ENCODE measurements around the gene GSTA3.
"Not testable (repeated sequence)": the region's sequence is repeated elsewhere in the genome, so short reads cannot be mapped to it uniquely, and the experiment has no call there.

Gene GSTA3

DNA sequence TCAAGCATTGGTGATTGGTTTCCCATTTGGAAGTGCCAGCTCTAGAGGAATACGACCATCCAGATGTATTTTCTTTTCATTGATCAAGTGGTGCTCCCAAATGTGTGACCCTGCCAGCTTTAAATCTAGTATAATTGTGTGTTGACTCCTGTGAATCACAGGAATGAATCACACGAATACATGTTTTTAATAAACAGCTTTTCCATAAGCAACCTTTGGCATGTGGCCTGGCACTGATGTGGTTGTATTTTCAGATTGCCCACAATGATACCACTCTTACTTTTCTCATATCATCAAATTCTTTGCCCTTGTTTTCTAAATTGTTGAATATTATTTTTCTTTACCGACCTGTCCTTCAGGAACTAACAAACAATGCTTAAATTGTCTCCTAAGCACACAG, 367 bp downstream of the GSTA3 start:
- no peak for DNase-seq

DNA sequence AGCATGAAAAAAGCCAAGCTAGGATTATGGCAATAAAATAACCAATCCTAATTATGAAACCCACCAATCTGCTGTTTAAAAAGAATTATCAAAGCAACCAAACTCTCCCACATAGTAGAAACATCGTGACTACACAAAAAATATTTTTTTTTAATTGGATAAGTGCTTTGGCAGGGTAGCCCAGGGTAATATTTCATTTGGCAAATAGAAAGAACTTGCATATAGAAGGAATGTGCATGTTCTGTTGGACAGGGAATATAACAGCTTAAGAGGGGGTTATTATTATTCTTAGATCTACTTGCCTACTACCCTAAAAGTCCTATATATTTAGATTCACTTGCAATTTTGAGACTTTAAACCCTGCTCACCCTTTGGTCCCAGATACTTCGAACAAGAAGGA, 972 bp downstream of the GSTA3 start:
- DNase-seq: no peak

DNA sequence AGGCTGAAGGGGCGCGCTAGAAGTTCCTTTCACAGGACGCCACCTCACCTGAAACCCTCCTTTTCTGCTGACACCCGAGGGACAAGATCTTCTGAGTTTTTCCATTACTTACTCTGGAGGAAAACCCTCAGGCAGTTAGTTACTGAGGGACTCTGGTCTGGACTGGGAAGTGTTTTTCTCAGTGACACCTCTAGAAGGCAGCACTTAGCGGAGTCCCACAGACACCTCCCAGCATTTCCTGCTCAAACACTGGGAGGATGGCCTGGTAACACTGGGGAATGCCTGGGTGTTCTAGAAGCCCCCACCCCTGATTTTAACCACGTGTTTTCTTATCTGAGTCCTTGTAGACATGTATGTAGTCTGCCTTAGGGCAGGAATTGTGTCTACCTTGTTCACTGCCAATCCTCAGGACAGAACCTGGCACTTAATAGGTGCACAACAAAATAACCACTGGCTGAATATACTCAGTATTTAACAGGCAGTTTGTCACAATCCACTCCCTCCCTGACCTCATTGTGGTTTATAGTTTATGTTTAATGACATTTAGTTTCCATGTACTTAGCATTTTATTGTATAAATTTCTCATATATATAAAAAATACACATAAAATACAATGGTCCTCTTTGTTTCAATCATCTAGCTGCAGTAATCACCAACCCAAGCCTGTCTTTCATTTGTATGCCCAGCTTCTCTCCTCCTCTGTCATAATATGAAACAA, 4.8 kb downstream of the GSTA3 start:
- no peak for DNase-seq

DNA sequence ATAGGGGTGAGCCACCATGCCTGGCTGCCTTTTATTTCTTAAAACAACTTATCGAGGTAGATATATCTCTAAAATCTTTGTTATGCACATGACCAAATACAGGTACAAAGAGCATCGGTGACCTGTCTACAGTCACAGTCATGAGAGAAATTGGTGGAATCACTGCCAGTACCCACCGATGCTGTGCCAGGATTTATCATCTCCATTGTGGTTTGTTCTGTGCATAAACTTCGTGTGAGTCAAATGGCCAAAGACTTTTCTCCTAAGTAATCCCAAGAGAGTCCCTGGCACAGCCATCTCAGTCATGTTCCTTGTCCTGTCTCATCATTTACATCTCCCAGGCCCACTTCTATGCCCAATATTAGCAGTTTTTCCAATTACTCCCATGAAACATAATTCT, 9.0 kb downstream of the GSTA3 start:
- no peak for DNase-seq

DNA sequence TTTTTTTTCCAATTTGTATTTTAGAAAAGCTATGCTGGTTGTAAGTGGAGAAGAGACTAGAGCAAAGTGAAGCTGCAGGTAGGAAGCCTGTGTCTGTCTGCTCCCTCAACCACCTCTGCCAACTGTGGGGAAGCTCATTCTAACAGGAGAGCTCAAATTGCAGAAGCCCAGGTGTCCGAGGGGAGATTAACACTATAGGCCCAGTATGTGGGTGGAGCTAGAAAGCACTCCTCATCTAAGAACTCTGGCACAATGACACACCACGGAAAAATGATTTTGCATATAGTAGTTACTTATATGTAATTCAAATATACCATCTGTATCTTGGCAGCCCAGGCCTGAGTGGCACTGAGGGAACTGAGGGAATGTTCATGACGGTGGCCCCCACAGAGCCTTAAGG, 13.7 kb downstream of the GSTA3 start:
- not testable (repeated sequence) for DNase-seq

DNA sequence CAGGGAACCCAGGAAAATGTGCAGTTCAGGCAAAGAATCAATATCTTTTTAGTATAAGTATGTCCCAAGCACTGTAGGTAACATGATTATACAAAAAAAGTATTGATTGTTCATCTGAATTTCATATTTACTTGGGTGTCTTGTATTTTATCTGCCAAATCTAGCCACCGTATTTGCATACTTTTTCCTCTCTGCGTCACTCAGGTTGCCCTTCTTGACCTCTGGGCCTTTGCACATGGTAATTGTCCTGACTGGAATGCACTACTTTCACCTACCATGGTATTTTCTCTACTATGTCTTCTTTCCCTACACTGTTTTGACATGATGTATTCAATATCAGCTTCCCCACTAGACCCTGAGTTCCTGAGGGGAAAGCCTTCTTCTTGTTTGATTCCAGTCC, 15.2 kb downstream of the GSTA3 start:
- DNase-seq: no peak

DNA sequence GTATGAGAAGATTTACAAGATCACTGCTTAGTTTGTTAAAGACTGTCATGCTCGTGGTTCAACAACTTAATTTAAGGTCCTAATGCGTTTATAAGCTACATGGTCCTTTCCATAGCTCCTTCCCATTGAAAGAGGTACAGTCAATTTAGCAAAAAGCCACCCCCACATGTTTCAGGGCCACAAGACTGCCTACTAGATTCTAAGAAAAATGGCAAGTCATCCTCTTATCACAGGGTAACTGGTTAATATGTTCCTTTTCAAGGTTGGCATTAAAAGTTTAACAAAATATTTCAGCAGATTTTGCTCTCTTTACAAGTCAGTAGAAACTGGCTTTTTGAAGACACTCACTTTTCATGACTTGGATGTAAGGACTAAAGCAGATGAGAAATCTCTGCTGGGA, 15.7 kb downstream of the GSTA3 start:
- no peak for DNase-seq

DNA sequence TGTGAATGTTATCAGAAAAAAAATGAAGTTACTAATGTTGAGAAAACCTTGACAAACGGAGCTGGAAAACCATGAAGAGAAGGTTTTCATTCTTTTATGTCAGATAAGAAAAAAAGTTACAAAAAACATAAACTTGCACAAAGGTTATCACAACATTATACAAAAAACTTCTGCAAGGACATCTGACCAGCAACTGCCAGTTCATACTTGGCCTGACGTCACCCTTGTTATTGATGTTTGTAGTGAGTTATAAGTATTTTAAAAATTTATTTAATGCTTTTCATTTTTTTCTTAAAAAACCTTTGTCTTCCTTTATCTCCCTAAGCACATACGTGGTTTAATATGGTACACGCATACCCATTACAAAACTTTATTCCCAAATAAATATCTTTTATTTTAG, 16.3 kb downstream of the GSTA3 start:
- DNase-seq: no peak

DNA sequence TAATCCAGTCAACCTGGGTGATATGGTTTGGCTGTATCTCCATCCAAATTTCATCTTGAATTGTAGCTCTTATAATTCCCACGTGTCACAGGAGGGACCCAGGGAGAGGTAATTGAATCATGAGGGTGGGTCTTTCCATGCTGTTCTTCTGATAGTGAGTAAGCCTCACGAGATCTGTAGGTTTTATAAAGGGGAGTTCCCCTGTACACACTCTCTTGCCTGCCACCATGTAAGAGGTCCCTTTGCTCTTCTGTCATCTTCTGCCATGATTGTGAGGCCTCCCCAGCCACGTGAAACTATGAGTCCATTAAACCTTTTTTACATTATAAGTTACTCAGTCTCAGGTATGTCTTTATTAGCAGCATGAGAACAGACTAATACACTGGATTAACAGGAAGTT, 19.5 kb downstream of the GSTA3 start:
- DNase-seq: no peak

DNA sequence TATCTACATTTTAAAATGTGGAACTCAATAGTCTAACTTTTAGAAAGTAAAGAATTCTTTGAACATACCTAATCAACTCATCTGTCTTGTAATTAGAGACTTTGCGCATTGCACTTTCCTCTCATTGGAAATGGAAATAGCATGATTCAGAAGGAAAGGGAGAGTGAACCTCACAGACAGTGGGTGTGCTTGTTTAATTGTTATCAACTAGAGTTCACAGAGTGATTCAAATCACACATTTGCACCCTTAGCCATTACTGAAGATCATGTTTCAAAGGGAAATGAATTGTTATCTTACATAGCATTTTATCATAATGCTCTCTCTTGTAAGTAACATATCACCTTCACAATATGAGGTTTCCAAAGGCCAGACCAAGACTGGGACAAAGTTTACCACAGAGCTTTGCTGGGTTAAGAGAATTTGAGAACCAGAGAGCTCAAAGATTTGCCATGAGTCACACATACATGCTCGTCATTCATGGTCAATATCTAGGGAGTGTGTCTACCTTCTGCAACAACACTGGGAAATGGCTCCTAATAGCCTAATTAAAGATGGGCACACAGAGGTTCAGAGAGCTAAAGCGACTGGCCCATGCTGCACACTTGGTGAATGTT, 21.5 kb downstream of the GSTA3 start:
- no peak for DNase-seq

DNA sequence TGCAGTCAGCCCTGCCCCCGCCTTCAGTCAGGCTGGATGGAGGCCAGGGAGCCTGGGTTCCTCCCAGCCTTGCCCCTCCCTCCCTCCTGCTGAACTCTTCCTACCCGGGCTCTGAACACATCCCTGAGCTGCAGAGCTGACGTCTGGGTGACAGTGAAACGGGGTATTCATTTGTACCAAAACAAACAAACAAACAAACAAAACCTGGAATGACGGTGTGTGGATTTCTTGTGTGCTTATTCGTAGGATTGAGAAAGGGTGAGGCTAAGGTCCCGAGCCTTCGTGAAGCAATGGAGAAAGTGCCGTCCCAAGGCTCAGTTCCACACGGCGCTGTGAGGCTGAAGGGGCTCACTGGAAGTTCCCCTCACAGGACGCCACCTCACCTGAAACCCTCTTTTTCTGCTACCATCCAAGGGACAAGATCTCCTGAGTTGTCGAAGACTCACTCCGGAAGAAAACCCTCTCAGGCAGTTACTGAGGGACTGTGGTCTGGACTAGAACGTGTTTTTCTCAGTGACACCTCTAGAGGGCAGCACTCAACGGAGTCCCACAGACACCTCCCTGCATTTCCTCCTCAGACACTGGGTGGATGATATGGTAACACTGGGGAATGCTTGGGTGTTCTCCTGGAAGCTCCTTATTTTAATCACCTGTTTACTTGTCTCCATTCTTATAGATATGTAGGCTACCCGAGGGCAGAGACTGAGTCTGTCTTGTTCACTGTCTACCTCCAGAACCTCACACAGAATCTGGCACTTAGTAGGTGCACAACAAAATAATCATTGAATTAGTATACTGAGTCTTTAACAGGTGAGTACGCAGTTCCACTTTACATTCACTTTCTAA, 27.3 kb downstream of the GSTA3 start:
- peak; percentile 69 for DNase-seq

DNA sequence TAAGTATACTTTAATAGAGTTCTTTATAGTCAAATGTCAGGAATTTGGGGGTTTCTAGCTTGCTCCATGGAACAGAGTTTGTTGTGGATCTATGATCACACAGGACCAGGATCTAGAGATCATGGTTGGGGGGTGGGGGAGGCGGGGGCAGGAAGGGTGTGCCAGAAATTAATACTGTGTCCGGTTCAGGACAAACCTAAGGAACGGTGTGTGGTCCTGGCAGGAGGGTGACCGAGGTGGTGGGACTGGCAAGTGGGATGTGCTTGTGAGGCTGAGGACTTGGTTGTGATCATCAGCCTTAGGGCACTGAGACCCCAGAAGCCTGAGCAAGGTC, 27.9 kb downstream of the GSTA3 start:
- no peak for DNase-seq

DNA sequence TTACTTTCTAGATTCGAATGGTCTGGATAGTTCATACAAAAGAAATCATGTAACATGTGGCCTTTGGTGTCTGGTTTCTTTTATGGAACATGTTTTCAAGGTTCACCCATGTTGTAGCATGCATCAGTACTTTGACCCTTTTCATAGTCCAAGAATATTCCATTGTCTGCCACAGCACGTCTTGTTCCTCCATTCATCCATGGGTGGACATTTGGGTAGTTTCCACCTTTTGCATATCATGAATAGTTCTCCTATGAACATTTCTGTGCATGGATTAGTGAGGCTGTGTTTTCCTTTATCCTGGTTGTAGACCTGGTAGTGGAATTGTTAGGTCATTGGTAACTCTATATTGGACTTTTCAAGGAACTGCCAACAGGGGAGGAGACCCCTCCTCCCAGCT, 31.7 kb downstream of the GSTA3 start:
- DNase-seq: no peak

DNA sequence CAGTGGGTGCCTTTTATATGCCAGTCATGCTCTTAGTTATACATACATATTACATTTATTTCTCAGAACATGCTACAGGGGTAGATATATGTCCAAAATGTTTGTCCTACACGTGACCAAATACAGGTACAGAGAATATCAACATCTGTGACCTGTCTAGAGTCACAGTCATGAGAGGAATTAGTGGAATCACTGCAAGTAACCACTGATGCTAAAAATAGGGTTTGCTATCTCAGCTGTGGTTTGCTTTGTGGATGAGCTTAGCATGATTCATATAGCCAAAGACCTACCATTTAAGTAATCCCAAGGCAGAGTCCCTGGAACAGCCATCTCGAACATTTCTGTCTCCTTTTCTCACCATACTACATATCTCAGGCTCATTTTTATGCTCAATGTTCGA, 32.3 kb downstream of the GSTA3 start:
- DNase-seq: no peak

DNA sequence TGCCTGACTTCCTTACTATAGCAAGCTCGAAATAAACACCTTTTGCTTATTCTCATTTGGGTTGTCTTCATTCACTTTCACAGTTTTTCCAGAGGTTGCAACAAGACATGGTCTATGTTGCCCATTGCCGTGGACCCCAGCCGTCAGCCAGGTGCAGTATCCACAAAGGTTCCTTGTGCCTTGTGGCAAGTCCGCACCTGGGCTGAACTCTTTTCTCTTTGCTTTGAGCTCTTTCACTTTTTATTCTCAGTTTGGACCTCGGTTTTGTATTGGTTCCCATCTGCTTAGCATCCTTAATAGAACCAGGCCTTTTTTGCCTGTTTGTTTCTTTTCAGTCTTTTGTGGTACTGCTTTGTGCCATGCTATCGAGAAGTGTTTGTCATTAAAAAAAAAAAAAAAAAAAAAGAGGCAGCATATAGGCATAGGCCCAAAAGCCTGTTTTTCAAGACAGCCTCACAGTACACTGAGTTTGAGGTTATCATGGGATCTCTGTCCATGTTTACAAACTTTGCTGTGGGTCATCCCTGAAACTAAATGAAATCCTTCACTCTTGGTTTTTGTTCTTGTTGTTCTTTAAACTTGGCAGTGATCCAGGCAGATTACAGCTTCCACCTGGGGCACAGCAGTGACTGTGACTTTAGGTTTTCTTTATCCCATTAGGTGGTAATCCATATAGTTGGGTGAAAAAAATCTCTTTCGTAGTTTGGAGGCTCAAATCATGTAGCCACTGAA, 33.3 kb downstream of the GSTA3 start:
- DNase-seq: peak; percentile 7

DNA sequence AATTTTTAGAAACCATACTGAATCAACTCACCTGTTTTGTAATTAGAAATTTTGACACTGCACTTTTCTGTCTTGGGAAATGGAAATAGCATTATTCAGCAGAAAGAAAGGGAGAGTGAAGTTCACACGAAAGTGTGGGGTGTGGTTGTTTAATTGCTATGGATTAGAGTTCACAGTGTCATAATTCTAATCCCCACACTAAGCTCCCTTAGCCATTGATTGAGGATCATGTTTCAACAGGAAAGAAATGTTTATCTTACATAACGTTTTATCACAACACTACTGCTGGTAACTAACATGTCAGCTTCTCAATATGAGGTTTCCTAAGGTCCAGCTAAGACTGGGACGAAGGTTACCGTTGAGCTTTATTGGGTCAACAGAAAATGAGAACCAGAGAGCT, 37.5 kb downstream of the GSTA3 start:
- DNase-seq: no peak

DNA sequence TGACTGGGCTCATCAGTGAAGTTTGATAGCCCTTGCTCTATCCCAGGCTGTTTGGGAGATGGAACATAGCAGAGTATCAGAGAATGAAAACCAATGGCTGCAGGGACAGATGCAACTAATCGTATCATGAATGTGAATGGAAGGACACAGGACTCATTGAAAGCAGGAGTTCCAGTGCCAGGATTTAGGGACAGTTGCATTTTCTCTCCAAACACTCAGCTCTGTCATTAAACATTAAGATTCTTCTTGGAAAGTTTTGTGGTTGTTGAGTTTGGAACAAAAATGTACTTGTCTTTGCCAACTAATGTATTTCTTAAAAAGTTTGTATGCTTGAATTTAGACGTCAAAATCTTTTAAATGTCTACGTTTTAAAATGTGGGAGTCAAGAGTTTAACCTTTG, 37.9 kb downstream of the GSTA3 start:
- DNase-seq: no peak

DNA sequence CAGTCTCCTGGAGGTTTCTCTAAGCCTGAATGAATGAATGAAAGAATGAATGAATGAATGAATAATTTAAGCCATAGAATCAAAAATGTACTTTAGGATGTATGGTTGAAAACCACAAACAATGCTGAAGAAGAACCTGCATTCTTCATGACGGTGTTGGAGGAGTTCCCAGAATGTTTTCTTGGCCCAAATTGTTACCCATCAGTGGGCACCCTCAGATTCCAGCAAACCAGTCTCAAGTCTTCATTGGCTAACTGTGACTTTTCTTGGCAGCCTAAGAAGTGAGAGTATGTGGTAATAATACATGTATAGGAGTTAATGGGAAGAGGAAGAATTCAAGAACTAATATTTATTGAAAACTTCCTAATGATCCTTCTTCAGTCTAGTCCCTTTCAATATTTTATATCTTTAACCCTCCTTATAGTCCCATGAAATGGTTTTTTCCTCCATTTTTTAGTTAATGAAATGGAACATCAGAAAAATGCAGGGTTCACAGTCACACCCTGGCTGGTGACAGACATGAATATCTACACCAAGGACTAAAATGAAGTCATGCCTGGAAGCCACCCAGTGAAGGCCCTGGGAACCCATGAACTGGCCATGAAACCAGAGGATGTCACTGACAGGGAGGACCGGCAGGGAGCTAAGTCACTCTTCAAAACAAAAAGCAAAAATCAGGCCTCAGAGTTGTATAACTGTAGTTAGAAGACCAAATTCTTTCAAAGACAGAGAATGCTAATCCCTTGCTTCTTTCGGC, 39.0 kb downstream of the GSTA3 start:
- not testable (repeated sequence) for DNase-seq

DNA sequence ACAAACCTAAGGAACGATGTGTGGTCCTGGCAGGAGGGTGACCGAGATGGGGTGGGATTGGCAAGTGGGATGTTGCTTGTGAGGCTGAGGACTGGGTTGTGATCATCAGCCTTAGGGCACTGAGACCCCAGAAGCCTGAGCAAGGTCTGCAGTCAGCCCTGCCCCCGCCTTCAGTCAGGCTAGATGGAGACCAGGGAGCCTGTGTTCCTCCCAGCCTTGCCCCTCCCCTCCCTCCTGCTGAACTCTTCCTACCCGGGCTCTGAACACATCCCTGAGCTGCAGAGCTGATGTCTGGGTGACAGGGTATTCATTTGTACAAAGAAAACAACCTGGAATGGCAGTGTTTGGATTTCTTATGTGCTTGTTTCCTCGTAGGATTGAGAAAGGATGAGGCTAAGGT, 40.6 kb downstream of the GSTA3 start:
- not testable (repeated sequence) for DNase-seq

DNA sequence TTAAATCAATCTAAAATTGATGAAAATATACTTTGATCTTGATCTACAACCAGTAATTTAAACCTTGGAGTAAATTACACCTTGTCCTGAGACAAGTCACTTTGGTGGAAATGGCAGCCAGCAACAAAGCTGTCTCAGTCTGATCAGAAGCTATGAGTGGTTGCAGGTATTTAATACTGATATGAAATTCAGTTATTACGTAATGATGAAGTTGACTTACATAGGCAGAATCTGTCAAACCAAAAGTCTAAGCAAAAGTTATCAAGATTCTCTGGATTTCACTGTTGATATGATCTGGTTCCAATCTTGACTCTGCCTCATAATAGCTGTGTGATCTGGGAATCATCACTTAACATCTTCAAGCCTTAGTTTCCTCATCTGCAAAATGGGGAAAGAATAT, 41.3 kb downstream of the GSTA3 start:
- DNase-seq: no peak

DNA sequence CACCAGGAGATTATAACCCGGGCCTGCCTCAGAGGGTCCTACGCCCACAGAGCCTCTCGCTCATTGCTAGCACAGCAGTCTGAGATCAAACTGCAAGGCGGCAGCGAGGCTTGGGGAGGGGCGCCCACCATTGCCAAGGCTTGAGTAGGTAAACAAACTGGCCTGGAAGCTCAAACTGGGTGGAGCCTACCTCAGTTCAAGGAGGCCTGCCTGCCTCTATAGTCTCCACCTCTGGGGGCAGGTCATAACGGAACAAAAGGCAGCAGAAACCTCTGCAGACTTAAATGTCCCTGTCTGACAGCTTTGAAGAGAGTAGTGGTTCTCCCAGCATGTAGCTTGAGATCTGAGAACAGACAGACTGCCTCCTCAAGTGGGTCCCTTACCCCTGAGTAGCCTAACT, 48.3 kb downstream of the GSTA3 start:
- DNase-seq: not testable (repeated sequence)

DNA sequence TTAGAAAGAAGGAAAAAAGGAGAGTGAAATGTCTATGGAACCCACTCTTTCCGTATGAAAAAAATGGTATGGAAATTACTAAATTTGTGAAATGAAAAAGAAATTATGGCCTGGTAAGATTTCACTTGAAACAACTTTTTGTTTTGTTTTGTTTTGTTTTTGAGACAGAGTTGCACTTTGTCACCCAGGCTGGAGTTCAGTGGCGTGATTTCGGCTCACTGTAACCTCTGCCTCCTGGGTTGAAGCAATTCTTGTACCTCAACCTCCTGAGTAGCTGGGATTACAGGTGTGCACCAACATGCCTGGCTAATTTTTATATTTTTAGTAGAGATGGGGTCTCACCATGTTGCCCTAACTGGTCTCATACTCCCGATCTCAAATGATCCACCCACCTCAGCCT, 51.1 kb downstream of the GSTA3 start:
- DNase-seq: no peak

DNA sequence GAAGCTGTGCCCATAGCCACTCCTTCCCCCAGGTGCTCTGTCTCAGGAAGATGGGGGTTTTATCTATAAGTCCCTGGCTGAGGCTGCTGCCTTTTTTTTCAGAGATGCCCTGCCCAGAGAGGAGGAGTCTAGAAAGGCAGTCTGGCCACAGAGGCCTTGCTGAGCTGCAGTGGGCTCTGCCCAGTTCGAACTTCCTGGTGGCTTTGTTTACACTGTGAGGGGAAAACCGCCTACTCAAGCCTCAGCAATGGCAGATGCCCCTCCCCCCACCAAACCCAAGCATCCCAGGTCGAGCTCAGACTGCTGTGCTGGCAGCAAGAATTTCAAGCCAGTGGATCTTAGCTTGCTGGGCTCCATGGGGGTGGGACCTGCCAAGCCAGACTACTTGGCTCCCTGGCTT, 53.4 kb downstream of the GSTA3 start:
- DNase-seq: not testable (repeated sequence)

Data from NCI-H1105 treated with DMSO at 0.1 percent for 48 hours (cell line).